Cardiac septum (tissue), 1 donor: ENCODE measurements around the gene MRPS6. TPM values are rescaled to one million over a fixed set of nuclear protein-coding genes. Genes with fewer than 3 reads are reported as not detected.

ENCODE experiments used
- DNase-seq: peaks from one replicate; pipeline ENCODE4 v3.0.0-alpha.2; 2020; ENCODE audit warnings: low spot score
- intact Hi-C: fragments of 100-400 bp; cut with DNase I; formaldehyde crosslinking; loops from one replicate; pipeline ENCODE4 v1.14.0; 2022
- total RNA-seq: library from RNA; stranded (reverse); fragmentation: NEBNext Ultra II Directional; extraction: Animal tissue kit (Norgen Biotek cat#: 25700); gene quantifications from one replicate; pipeline ENCODE4 v1.2.1, GENCODE V29; 2021
- donor health status: DM: no; HTN: no; CAD: no.

The MRPS6 gene
- total RNA-seq, 1 donor from 2014 or later = 30.2 TPM

DNA sequence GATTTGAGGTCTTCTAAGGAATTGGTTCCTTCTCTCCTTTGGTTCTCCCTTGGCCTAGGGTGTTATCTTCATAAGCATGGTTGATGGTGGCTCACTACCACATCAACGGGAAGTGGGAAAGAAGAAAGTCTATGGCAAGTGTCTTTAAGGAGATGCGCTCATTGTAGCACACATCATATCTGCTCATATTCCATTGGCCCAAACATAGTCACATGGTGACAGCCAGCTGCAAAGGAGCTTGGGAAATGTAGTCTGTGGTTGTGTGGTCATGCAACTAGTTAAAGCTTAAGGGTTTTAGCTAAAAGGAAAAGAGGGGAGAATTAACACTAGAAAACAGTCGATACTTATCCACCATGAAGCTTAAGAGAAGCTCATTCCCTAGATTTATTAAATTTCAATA, 11.4 kb upstream of the MRPS6 start:
- DNase-seq = no peak
- intact Hi-C loops = no loop called here

GRCh38 chr21:34065027-34065426, 8.4 kb upstream of the MRPS6 start:
- DNase-seq = no peak
- intact Hi-C loops = no loop called here

DNA sequence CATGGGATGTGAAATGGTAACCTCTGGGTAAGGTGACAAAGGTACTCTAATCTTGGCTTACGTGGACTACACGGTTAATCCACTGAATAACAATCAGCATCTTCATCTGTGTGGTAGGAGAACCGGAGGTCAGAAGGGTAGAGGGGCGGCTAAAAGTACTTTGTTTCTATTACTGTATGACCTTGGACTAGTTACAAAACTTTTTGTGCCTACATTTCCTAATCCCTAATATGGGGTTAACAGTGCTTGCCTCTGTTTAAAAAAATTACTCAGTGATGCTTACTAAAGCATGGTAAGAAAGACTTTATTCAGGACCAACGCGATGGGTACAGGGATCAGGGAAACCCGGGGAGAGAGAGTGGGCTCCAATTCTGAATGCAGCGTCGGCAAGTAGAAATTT, 1.7 kb upstream of the MRPS6 start:
- no peak for DNase-seq
- intact Hi-C loops = loop anchor here (5.0 kb wide), 5 partner anchors 56 to 276 kb away; no protein-coding TSS in a partner anchor

GRCh38 chr21:34072145-34073031, 990 bp upstream of the MRPS6 start:
- DNase-seq = no peak
- intact Hi-C loops = loop anchor here (5.0 kb wide), 5 partner anchors 55 to 275 kb away; no protein-coding TSS in a partner anchor

- intact Hi-C loops = loop anchor here (5.0 kb wide), 5 partner anchors 53 to 273 kb away; no protein-coding TSS in a partner anchor
- DNase-seq = no peak
These were observed 438 bp downstream of the MRPS6 start for GRCh38 chr21:34073749-34074282.

DNA sequence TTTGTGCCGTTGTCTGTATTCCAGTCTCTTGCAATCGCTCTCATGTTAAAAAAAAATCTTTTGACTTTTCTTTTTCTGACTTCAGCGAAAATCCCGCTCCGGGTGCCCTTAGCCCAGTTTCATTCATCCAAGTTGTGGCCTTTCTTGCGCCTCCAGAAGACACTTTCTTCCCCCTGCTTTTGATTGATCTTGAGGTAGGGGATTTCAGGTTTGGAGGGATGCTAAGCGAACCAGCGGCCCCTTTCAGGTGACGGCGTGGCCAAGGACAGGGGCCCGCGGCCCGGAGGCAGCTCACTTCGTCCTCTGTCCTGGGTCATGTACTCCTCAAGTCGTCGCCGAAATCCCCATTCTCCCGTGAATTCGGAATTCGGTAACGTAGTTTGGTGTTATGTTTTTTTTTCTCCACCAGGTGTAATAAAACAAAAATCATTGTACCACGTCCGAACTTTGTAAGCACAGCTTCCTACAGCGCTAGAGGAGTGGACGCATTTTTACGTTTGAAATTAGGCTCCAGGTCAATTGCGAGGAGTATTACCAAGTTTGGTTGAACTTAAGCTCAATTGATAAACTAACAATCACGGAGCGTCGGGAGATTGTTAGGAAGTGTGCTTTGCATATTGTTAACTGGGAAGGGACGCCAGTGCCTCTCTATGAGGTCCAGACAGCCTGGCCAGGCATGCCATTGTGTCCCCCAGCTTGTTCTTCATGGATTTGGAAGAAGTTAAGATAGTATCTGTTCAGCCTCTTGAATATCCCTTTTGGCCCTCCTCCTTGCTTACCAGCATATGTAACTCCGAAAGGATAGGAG, 1.1 kb downstream of the MRPS6 start:
- DNase-seq = no peak
- intact Hi-C loops = loop anchor here (5.0 kb wide), 5 partner anchors 53 to 273 kb away; no protein-coding TSS in a partner anchor

- intact Hi-C loops = no loop called here
- no peak for DNase-seq
These were observed 1.7 kb downstream of the MRPS6 start for GRCh38 chr21:34075091-34075425.

DNA sequence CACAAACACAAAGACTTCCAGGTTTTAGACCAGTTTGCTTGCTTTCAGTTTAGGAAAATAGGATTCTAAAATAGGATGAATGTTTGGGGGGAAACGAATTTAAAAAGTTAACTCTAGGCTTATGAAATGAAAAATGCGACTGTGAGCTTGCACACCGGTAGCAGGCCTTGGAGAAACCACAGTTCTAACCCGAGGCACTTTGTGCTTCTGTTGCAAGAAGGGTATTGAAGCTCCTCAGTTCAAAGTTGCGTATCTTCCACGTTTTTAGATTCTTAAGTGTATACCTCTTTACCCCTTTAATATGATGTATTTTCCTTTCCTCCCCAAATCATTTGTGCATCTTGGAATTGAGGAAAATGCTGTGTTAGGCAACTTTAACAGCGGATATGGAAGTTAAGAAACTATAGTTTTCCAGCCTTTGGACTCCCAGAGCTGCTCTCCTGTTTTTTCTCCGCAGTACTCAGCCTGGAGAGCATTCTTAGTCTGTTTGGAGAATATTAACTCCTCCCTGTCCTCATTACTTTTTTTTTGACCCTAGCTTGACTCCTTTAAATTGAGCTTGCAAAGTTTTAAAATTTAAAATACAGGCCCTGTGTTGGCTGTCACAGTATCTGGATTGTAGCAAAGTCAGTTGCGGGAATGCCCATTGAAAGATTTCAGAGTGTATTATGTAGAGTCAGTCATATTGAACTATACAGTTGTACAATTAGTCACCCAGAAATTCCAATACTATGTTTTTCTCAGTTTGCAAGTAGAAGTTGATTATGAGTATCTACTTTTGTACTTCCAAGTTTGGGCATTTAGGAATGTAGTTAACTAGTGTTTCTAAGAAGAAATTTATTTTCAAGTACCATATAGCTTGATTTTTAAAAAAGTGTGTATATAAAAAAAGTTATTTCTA, 2.6 kb downstream of the MRPS6 start:
- intact Hi-C loops = no loop called here
- no peak for DNase-seq

DNA sequence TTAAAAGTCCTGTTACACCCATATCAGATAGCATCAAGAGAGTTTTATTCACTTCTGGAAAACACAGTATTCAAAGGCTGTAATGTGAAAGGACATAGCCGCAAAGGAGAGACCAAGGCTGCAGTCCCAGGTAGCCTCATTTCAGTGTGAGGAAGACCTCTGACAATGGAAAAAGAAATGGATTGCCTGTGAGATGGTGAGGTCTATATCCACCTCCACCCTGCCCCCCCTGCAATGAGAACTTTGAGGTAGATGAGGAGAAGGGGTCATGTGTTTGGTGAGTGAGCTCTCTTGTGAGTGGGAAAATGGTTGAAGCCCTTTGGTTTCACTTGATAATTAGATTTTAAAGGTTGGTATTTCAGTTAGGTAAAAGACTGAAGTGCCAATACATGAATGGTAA, 3.5 kb downstream of the MRPS6 start:
- intact Hi-C loops = no loop called here
- DNase-seq = no peak

GRCh38 chr21:34077888-34078287, 4.5 kb downstream of the MRPS6 start:
- intact Hi-C loops = no loop called here
- no peak for DNase-seq

- intact Hi-C loops = no loop called here
- DNase-seq = no peak
These were observed 5.5 kb downstream of the MRPS6 start for GRCh38 chr21:34078915-34079314.

GRCh38 chr21:34080710-34081109, 7.3 kb downstream of the MRPS6 start:
- intact Hi-C loops = no loop called here

DNA sequence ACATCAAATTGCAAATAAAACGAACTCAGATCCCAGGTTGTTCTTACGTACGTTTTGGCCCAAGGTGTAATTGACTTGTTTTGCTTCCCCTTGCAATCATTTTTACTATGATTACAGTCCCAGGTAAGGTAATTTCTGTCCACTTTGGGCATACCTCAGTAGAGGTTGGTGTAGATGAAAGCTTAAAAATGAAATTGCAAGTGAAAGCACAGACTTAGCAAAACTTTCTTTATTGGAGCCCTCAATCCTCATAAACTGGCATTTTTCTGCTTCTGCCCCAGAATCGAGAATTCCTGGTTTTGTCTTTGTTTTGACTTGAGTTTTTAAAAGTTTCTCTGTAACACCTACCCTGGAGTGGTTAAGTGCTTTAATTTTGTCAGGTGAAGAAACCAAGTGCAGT, 9.4 kb downstream of the MRPS6 start:
- DNase-seq = no peak
- intact Hi-C loops = no loop called here

More at GRCh38 chr21:34080710-34081109, 7.3 kb downstream of the MRPS6 start:
- DNase-seq = no peak

- DNase-seq = no peak
- intact Hi-C loops = no loop called here
These were observed 10.0 kb downstream of the MRPS6 start for GRCh38 chr21:34083357-34083756.

DNA sequence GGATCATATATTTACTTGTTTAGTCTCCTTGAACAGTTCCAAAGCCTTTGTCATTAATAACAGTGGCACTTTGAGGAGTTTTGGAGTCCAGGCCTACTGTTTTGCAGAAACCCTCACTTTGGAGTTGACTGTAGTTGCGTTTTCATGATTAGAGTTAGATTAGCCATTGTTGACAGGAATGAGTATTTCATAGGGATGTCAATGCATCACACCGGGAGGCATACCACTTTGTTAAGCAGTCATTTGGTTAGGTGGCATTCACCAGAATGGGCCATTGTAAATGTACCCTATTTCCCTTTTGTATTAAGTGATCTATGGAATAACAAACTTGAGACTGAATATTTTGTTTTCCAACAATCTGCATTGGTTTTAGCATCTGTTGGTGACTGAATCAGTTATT, 11.8 kb downstream of the MRPS6 start:
- intact Hi-C loops = no loop called here
- DNase-seq = no peak

GRCh38 chr21:34086887-34087306, 13.5 kb downstream of the MRPS6 start:
- intact Hi-C loops = no loop called here
- DNase-seq = no peak

GRCh38 chr21:34088752-34089151, 15.4 kb downstream of the MRPS6 start:
- intact Hi-C loops = no loop called here
- no peak for DNase-seq

GRCh38 chr21:34091032-34091431, 17.7 kb downstream of the MRPS6 start:
- intact Hi-C loops = no loop called here
- DNase-seq = no peak

DNA sequence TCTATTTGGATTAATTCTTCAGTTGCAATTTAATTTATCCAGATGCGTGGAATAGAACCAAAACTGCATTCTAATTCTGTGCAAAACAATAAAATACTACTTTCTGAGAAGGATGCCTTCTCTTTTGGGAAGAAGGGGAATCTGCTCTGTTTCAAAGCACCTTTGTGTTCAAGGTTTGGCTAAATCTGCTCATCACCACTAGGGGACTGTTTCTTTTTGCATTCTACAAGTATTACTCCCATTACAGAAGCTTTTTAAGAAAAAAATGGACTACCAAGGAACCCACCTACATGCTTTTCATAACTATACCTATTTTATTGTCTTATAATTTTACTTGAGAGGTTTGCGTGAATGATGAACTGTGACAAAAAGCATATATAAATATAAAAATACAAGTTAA, 18.2 kb downstream of the MRPS6 start:
- intact Hi-C loops = no loop called here
- DNase-seq = no peak
